GDM1 (cell line): Measurements from ENCODE around the gene CFAP45.
A peak's percentile ranks its signal among the peaks of the same experiment; 100 is the strongest.

ENCODE experiments used
- DNase-seq: peaks from one replicate; lab custom pipeline; 2025; lab: John Stamatoyannopoulos, UW

The CFAP45 gene

DNA sequence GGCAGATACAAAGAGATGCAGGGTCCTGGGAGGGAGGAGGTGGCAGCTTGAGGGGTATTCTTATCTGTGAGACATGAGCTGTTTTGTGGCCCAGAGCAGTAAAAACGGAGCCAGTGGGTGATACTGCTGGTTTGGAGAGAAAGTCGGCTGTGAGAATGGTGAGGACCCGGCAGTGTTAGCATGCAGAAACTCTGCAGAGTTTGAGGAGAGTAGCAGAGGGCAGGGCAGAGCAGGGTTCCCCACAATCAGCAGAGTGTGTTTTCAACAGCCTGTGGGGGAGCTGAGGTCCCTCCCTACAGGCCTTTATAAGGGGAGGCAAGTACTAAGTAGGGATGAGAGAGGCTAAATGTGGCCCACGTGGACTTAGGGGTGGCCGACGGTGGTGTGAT is 72.9 kb downstream of the CFAP45 start:
- DNase-seq: no peak

DNA sequence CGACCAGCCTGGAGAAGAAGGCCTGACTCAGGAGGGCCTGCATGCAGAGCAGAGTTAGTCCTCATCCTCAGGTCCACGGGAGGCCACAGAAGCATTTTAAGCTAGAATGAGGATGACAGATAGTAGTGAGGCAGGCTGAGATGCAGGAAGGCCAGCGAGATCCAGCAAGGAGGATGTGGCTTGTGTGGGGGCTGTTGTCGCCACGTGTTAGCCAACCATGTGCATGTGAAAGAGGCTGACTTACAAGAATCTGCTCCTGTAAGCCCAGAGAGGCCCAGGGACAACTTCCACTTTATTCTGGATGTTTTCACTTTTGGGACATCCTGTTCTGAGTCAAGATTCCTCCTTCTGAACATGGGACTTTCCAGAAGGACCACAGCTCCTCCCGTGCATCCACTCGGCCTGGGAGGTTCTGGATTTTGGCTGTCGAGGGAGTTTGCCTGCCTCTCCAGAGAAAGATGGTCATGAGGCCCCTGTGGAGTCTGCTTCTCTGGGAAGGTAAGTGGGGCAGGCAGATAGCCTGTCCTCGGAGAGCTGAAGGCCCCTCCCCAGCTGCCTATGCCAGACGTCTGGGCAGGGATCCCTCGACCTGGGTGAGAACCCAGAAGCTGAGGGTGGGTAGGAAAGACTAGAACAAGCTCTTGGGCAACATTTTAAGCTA is 73.4 kb downstream of the CFAP45 start, which contains the start of gene SLAMF8:
SLAMF8 (plus strand) TSS at position 433 of the 661 bp plus-strand sequence; CDS start at position 459, 26 bp downstream.
- peak; percentile 47 for DNase-seq

- DNase-seq: no peak
Measured at GRCh38 chr1:159825564-159825963, 74.4 kb downstream of the CFAP45 start.

DNA sequence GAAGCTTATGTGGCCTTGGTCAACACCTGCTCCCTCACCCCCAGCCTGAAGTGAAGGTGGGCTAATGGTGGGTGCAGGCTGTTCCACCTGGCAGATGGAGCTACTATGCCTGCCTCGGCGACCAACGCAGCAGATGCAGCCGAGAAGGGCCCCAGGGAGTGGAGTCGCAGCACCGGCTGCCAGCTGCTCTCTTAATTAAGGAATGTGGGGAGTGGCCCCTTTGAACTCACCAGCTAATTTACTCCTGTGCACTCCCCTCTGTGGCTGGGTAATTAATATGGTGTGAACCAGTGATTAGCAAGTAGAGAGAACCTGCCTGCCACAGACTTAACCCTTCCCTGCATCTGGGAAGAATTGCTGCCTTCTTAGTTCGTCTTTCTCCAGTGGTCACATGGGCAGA is 76.6 kb downstream of the CFAP45 start:
- DNase-seq: no peak
